Hepatocyte (in vitro differentiated cells): ENCODE measurements around the gene LHX4.

ENCODE experiments used
- CTCF ChIP-seq: fragments of 200-600 bp; sonication (generic); IDR thresholded peaks from 2 replicates; pipeline ENCODE4 v1.5.1; 2016; ENCODE audit warnings: antibody characterized with exemption, mild to moderate bottlenecking; ENCODE audit not compliant: poor library complexity
- EZH2 ChIP-seq: fragments of 200-600 bp; sonication (generic); IDR thresholded peaks from 2 replicates; pipeline ENCODE4 v1.6.1; 2016; ENCODE audit warnings: antibody characterized with exemption, mild to moderate bottlenecking, borderline replicate concordance

- no peak for TF ChIP-seq EZH2
- TF ChIP-seq CTCF, result no peak
Measured at GRCh38 chr1:180286417-180286816, 56.4 kb downstream of the LHX4 start.
